Uterus (tissue), 2 donors: Measurements from ENCODE around the gene CBLB.

Experiments
- POLR2A ChIP-seq, 2 donors: fragments of 450-650 bp; IDR thresholded peaks; one replicate each; pipeline ENCODE4 v1.6.1; 2016; ENCODE audit warnings: antibody characterized with exemption in 2 of 2, mild to moderate bottlenecking in 1 of 2, moderate library complexity in 1 of 2
- TF ChIP-seq, protein P1 (sequence below), 4 experiments: fragments of 200-600 bp in 2 of 4; fragments of 450-650 bp in 2 of 4; sonication (generic) in 2 of 4; IDR thresholded peaks; one replicate each; pipeline ENCODE4 v1.5.1; 2016 to 2019; ENCODE audit warnings: antibody characterized with exemption in 4 of 4, mild to moderate bottlenecking in 2 of 4, moderate library complexity in 1 of 4

DNA sequence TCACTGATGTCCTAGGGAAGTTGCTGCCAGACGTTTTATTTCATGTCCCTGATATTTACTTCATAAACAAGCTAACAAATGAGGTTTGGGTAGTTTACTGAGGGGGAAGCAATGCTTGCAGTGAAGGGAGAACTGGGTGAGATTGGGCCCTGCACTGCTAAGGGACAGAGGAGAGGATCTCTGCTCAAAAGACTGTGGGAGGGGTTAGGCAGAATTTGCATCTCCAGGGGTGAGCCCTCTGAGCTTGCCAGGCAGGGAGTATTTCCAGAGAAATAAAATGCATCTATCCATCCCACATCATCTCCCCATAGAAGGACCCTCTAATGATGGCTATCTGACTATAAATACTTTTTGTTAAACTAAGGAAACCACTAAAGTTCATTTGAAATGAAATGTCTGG lies 215.6 kb downstream of the CBLB start:
- TF ChIP-seq, protein P1, sequence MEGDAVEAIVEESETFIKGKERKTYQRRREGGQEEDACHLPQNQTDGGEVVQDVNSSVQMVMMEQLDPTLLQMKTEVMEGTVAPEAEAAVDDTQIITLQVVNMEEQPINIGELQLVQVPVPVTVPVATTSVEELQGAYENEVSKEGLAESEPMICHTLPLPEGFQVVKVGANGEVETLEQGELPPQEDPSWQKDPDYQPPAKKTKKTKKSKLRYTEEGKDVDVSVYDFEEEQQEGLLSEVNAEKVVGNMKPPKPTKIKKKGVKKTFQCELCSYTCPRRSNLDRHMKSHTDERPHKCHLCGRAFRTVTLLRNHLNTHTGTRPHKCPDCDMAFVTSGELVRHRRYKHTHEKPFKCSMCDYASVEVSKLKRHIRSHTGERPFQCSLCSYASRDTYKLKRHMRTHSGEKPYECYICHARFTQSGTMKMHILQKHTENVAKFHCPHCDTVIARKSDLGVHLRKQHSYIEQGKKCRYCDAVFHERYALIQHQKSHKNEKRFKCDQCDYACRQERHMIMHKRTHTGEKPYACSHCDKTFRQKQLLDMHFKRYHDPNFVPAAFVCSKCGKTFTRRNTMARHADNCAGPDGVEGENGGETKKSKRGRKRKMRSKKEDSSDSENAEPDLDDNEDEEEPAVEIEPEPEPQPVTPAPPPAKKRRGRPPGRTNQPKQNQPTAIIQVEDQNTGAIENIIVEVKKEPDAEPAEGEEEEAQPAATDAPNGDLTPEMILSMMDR (IDR thresholded peaks at IDR 0.05): no peak
- no peak for TF ChIP-seq POLR2A (IDR thresholded peaks at IDR 0.05)
